SU-DHL-6 (cell line): Measurements from ENCODE around the gene HAUS7.

Experiments used
- H2AFZ ChIP-seq: fragments of 200-600 bp; sonication (generic); 2 replicates; pipeline ENCODE4 v1.6.1; 2014; ENCODE audit warnings: low read depth, mild to moderate bottlenecking, moderate library complexity, mixed read lengths, antibody characterized with exemption, low read length; ENCODE audit not compliant: severe bottlenecking
- H3F3A ChIP-seq: fragments of 200-600 bp; shearing (Covaris generic); 2 replicates; pipeline ENCODE4 v1.6.0; 2016; ENCODE audit warnings: antibody characterized with exemption, mild to moderate bottlenecking; ENCODE audit not compliant: insufficient read depth
- H3K27ac ChIP-seq: fragments of 200-600 bp; sonication (generic); 2 replicates; pipeline ENCODE4 v1.5.1; 2016; ENCODE audit warnings: low read depth, mild to moderate bottlenecking, low read length, moderate library complexity, mixed read lengths
- H3K27me3 ChIP-seq: fragments of 200-600 bp; sonication (generic), shearing (Covaris generic); 2 replicates; pipeline ENCODE4 v1.6.0; 2014; ENCODE audit warnings: mild to moderate bottlenecking, low read length
- H3K36me3 ChIP-seq: fragments of 200-600 bp; sonication (generic); 2 replicates; pipeline ENCODE4 v1.6.1; 2014; ENCODE audit warnings: mild to moderate bottlenecking, low read length, mixed read lengths
- H3K4me2 ChIP-seq: fragments of 300-600, 200-600 bp; shearing (Covaris generic), sonication (generic); 2 replicates; pipeline ENCODE4 v1.6.0; 2014; ENCODE audit warnings: low read length, low read depth, mild to moderate bottlenecking; ENCODE audit not compliant: poor library complexity, severe bottlenecking
- H3K4me3 ChIP-seq: fragments of 200-600 bp; sonication (generic); 2 replicates; pipeline ENCODE4 v1.5.1; 2014; ENCODE audit warnings: antibody characterized with exemption, low read length, mild to moderate bottlenecking, mixed read lengths; ENCODE audit not compliant: insufficient read depth, poor library complexity, severe bottlenecking
- H3K79me2 ChIP-seq: fragments of 200-600 bp; sonication (generic); 2 replicates; pipeline ENCODE4 v1.6.1; 2014; ENCODE audit warnings: mild to moderate bottlenecking, low read length, moderate library complexity; ENCODE audit not compliant: insufficient read depth
- H3K9ac ChIP-seq: fragments of 200-600 bp; sonication (generic); 2 replicates; pipeline ENCODE4 v1.7.0; 2014; ENCODE audit warnings: mild to moderate bottlenecking, low read length
- H3K9me2 ChIP-seq: fragments of 200-600 bp; sonication (generic); replicated peaks from 2 replicates; pipeline ENCODE4 v1.6.1; 2014; ENCODE audit warnings: low read length; ENCODE audit not compliant: insufficient read depth
- H3K9me3 ChIP-seq: fragments of 200-600 bp; sonication (generic); 2 replicates; pipeline ENCODE4 v1.6.1; 2014; ENCODE audit warnings: low read length, mixed read lengths; ENCODE audit not compliant: insufficient read depth
- H4K20me1 ChIP-seq: fragments of 200-600 bp; sonication (generic); 2 replicates; pipeline ENCODE4 v1.6.1; 2014; ENCODE audit warnings: low read depth, mild to moderate bottlenecking, antibody characterized with exemption, low read length, moderate library complexity, mixed read lengths
- EZH2phosphoT487 ChIP-seq: fragments of 200-600 bp; sonication (generic), shearing (Covaris generic); conservative IDR thresholded peaks from 2 replicates; pipeline ENCODE4 v1.6.1; 2018; ENCODE audit warnings: mild to moderate bottlenecking, antibody characterized with exemption, low read length, moderate library complexity, mixed read lengths
- TF ChIP-seq, protein P1 (sequence below): fragments of 200-600 bp; sonication (generic); IDR thresholded peaks from one replicate; pipeline ENCODE4 v1.5.1; 2017; ENCODE audit warnings: antibody characterized with exemption, mild to moderate bottlenecking, low read length, moderate library complexity; ENCODE audit not compliant: insufficient read depth, poor library complexity, severe bottlenecking

HAUS7 gene

DNA sequence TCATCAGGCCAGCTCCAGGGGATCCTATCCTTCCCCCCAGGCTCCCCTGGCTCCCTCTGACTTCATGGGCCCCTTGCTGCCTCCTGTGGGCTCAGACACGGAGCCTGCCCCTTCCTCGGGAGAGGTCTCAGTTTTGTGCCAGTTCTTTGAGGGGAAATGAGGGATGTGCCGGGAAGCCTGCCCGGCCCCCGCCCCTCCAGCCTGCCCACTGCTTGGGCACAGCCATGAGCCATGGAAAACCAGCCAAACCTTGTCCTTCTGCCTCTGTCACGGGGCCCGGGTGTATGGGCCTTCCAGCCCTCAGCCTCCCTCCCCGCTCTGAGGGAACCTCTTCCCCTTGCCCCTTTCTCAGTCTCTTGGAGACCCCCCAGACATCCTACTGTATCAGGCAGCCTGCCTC, 31.2 kb upstream of the HAUS7 start:
- no peak for TF ChIP-seq EZH2phosphoT487
- TF ChIP-seq, protein P1, sequence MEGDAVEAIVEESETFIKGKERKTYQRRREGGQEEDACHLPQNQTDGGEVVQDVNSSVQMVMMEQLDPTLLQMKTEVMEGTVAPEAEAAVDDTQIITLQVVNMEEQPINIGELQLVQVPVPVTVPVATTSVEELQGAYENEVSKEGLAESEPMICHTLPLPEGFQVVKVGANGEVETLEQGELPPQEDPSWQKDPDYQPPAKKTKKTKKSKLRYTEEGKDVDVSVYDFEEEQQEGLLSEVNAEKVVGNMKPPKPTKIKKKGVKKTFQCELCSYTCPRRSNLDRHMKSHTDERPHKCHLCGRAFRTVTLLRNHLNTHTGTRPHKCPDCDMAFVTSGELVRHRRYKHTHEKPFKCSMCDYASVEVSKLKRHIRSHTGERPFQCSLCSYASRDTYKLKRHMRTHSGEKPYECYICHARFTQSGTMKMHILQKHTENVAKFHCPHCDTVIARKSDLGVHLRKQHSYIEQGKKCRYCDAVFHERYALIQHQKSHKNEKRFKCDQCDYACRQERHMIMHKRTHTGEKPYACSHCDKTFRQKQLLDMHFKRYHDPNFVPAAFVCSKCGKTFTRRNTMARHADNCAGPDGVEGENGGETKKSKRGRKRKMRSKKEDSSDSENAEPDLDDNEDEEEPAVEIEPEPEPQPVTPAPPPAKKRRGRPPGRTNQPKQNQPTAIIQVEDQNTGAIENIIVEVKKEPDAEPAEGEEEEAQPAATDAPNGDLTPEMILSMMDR: no peak
- H3K9me3 ChIP-seq: no peaks in the 10 kb centered on the region
- H3F3A ChIP-seq: no peaks in the 10 kb centered on the region
- no peaks in the 10 kb centered on the region for H3K27me3 ChIP-seq
- no peaks in the 10 kb centered on the region for H4K20me1 ChIP-seq
- H3K4me2 ChIP-seq: no peak overlapping the region
- H3K9ac ChIP-seq: no peak overlapping the region
- H2AFZ ChIP-seq: no peak overlapping the region
- H3K36me3 ChIP-seq: no peaks in the 10 kb centered on the region
- H3K27ac ChIP-seq: no peak overlapping the region
- H3K9me2 ChIP-seq: no peaks in the 10 kb centered on the region
- H3K79me2 ChIP-seq: no peaks in the 10 kb centered on the region
- H3K4me3 ChIP-seq: no peak overlapping the region

GRCh38 chrX:153500676-153501280, 30.4 kb upstream of the HAUS7 start:
- no peaks in the 10 kb centered on the region for H3K79me2 ChIP-seq
- no peaks in the 10 kb centered on the region for H3K27me3 ChIP-seq
- no peak overlapping the region for H3K4me2 ChIP-seq
- H2AFZ ChIP-seq: no peak overlapping the region
- no peaks in the 10 kb centered on the region for H3F3A ChIP-seq
- H3K9me2 ChIP-seq: no peaks in the 10 kb centered on the region
- H3K9me3 ChIP-seq: no peaks in the 10 kb centered on the region
- no peak for TF ChIP-seq EZH2phosphoT487
- TF ChIP-seq, protein P1: no peak
- no peaks in the 10 kb centered on the region for H3K36me3 ChIP-seq
- H3K27ac ChIP-seq: no peak overlapping the region
- no peak overlapping the region for H3K4me3 ChIP-seq
- H3K9ac ChIP-seq: no peak overlapping the region
- H4K20me1 ChIP-seq: no peaks in the 10 kb centered on the region

GRCh38 chrX:153499876-153500275, 29.5 kb upstream of the HAUS7 start:
- no peaks in the 10 kb centered on the region for H4K20me1 ChIP-seq
- no peak overlapping the region for H3K4me2 ChIP-seq
- TF ChIP-seq EZH2phosphoT487: no peak
- TF ChIP-seq, protein P1: no peak
- H3K79me2 ChIP-seq: no peaks in the 10 kb centered on the region
- no peak overlapping the region for H2AFZ ChIP-seq
- H3F3A ChIP-seq: no peaks in the 10 kb centered on the region
- H3K27me3 ChIP-seq: no peaks in the 10 kb centered on the region
- no peaks in the 10 kb centered on the region for H3K9me3 ChIP-seq
- H3K9me2 ChIP-seq: no peaks in the 10 kb centered on the region
- H3K4me3 ChIP-seq: no peak overlapping the region
- H3K9ac ChIP-seq: no peak overlapping the region
- H3K36me3 ChIP-seq: no peaks in the 10 kb centered on the region
- H3K27ac ChIP-seq: no peak overlapping the region
